Vagina (tissue), 2 donors: ENCODE measurements around the gene TBX1. TPM values are rescaled to one million over a fixed set of nuclear protein-coding genes. Genes with fewer than 3 reads are reported as not detected.

Experiments used
- DNase-seq, 2 donors: peaks; one replicate each; pipeline ENCODE4 v3.0.0-alpha.2; 2017; ENCODE audit errors: extremely low spot score in 2 of 2
- H3K27ac ChIP-seq: fragments of 200-600 bp; sonication (generic); one replicate; pipeline ENCODE4 v1.5.1; 2019
- H3K27me3 ChIP-seq: fragments of 200-600 bp; sonication (generic); one replicate; pipeline ENCODE4 v1.5.1; 2019
- H3K36me3 ChIP-seq, 2 donors: fragments of 200-600 bp; sonication (generic); one replicate each; pipeline ENCODE4 v1.5.1; 2017 to 2019
- H3K4me1 ChIP-seq: fragments of 200-600 bp; sonication (generic); one replicate; pipeline ENCODE4 v1.5.1; 2019
- H3K4me3 ChIP-seq, 2 donors: fragments of 200-600 bp; sonication (generic); 1 replicate in 1 of 2; 2 replicates in 1 of 2; pipeline ENCODE4 v1.5.1; 2016 to 2019
- H3K9me3 ChIP-seq: fragments of 200-600 bp; sonication (generic); one replicate; pipeline ENCODE4 v1.5.1; 2019
- POLR2A ChIP-seq, 2 donors: fragments of 450-650 bp; IDR thresholded peaks; one replicate each; pipeline ENCODE4 v1.6.1; 2017; ENCODE audit warnings: antibody characterized with exemption in 2 of 2, mild to moderate bottlenecking in 2 of 2, moderate library complexity in 2 of 2
- POLR2AphosphoS5 ChIP-seq, 2 donors: sonication (generic); formaldehyde crosslinking; IDR thresholded peaks; one replicate each; pipeline ENCODE4 v1.9.0; 2017; ENCODE audit warnings: antibody characterized with exemption in 2 of 2, mild to moderate bottlenecking in 2 of 2, low read depth in 1 of 2; ENCODE audit not compliant: insufficient read depth in 1 of 2
- intact Hi-C: fragments of 100-400 bp; cut with DNase I; formaldehyde crosslinking; loops from one replicate; pipeline ENCODE4 v1.15.1; 2023
- total RNA-seq: library from RNA; depleted of rRNA; stranded (reverse); fragments of >200 nt; gene quantifications from one replicate; pipeline ENCODE4 v1.2.3, GENCODE V29; 2016
- TF ChIP-seq, protein P1 (sequence below), 3 experiments: fragments of 450-650 bp in 2 of 3; fragments of 200-600 bp in 1 of 3; sonication (generic) in 1 of 3; IDR thresholded peaks; one replicate each; pipeline ENCODE4 v1.5.1; 2017 to 2019; ENCODE audit warnings: antibody characterized with exemption in 3 of 3, mild to moderate bottlenecking in 2 of 3, moderate library complexity in 2 of 3

Gene TBX1
- total RNA-seq, 1 donor from 2014 or later, result 7.1 TPM

DNA sequence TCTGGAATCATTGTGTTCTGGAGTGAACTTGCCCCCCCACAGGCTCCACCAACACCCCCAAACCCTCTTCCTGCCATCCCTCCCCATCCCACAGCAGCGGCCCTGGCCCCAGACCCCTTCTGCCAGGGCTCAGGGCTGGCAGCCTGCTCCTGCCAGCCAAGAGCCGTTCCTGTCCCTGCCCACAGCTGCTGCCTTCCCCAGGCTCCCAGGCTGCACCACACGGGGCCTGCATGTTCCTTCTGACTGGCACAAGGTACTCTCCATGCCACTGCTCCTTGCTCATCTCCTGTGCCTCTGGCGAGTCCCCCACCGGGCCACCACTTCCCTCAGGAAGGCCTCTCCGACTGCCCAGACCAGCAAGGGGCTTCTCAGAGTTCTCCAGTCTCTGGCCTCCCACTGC is 32.3 kb upstream of the TBX1 start:
- intact Hi-C loops, result no loop called here
- no peak overlapping the region for H3K4me3 ChIP-seq
- peaks cover 16% of the 10 kb centered on the region for H3K4me1 ChIP-seq
- no peak overlapping the region for H3K27ac ChIP-seq
- DNase-seq, result no peak
- H3K36me3 ChIP-seq, result no peaks in the 10 kb centered on the region
- H3K9me3 ChIP-seq, result no peaks in the 10 kb centered on the region
- H3K27me3 ChIP-seq, result no peaks in the 10 kb centered on the region
- TF ChIP-seq, protein P1, sequence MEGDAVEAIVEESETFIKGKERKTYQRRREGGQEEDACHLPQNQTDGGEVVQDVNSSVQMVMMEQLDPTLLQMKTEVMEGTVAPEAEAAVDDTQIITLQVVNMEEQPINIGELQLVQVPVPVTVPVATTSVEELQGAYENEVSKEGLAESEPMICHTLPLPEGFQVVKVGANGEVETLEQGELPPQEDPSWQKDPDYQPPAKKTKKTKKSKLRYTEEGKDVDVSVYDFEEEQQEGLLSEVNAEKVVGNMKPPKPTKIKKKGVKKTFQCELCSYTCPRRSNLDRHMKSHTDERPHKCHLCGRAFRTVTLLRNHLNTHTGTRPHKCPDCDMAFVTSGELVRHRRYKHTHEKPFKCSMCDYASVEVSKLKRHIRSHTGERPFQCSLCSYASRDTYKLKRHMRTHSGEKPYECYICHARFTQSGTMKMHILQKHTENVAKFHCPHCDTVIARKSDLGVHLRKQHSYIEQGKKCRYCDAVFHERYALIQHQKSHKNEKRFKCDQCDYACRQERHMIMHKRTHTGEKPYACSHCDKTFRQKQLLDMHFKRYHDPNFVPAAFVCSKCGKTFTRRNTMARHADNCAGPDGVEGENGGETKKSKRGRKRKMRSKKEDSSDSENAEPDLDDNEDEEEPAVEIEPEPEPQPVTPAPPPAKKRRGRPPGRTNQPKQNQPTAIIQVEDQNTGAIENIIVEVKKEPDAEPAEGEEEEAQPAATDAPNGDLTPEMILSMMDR (IDR thresholded peaks at IDR 0.05), result no peak
- TF ChIP-seq POLR2AphosphoS5 (IDR thresholded peaks at IDR 0.05; ENCODE audit: insufficient read depth in 1 of 2, low read depth in 1 of 2), result no peak

DNA sequence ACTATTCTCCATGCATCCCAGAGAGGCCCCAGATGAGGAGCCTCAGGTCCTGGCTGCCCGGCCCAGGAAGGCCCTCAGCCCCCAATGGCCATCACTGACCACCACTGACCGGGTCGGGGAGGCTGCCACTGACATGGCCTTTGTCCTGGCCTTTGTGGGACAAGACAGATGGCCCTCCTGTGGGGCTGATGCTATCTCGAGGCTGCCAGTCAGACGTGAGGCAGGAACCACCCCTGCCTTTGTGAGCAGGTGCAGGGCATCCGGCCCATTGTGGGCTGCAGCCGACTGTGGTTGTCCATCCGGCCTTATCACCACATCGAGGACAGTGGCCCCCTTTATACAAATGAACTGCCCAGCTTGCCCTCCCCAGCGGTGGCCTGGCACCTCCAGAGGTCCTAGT is 31.7 kb upstream of the TBX1 start:
- H3K36me3 ChIP-seq, result no peaks in the 10 kb centered on the region
- H3K27ac ChIP-seq, result no peak overlapping the region
- DNase-seq, result no peak
- H3K4me3 ChIP-seq, result no peak overlapping the region
- no peaks in the 10 kb centered on the region for H3K27me3 ChIP-seq
- TF ChIP-seq POLR2A (IDR thresholded peaks at IDR 0.05) (no peak), POLR2AphosphoS5 (IDR thresholded peaks at IDR 0.05; ENCODE audit: insufficient read depth in 1 of 2, low read depth in 1 of 2) (no peak)
- TF ChIP-seq, protein P1 (IDR thresholded peaks at IDR 0.05), result no peak
- H3K4me1 ChIP-seq, result peaks cover 10% of the 10 kb centered on the region
- intact Hi-C loops, result no loop called here
- no peaks in the 10 kb centered on the region for H3K9me3 ChIP-seq

DNA sequence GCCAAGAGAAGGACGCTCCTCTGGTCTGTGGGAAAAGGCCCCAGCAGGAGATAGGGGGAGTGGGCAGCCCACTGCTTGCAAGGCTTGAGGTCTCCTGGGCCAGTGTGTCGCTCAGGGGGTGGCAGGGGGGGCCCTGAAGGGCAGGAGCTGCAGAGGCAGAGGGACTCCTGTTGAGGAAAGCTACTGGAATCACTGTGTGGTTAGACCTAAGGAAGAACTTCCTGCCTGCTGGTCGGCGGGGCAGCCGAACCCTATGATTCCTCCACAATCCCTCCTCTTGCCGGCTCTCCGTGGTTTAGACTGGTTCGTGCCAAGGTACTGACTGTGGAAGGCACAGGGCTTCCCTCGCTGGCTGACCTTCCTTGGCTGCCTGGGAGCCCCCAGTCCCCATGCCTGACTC is 31.1 kb upstream of the TBX1 start:
- no peak for DNase-seq
- Histone ChIP-seq H3K9me3 (no peaks in the 10 kb centered on the region), H3K4me3 (no peak overlapping the region), H3K36me3 (no peaks in the 10 kb centered on the region), H3K27me3 (no peaks in the 10 kb centered on the region), H3K27ac (no peak overlapping the region), H3K4me1 (peaks cover 10% of the 10 kb centered on the region)
- TF ChIP-seq, protein P1 (IDR thresholded peaks at IDR 0.05), result no peak
- no peak for TF ChIP-seq POLR2A (IDR thresholded peaks at IDR 0.05)
- TF ChIP-seq POLR2AphosphoS5 (IDR thresholded peaks at IDR 0.05; ENCODE audit: insufficient read depth in 1 of 2, low read depth in 1 of 2), result no peak
- intact Hi-C loops, result no loop called here

DNA sequence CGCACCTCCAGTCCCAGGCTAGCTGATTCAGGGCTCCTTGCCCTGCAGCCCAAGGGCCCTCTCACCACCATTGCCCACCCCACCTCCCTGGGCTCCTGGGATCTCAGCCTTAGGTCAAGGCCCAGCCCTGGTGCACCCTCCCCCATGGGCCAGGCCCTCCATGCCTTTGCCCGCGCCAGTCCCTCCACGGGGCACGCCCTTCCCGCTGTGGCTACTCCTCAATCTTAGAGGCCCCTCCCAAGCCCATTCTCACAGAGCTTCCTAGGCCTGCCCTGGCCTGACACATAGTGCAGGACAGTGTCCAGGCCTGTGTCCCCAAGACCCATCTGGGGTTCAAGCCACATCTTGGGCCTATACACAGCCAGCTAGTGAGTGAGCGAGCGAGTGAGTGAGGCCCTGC is 30.4 kb upstream of the TBX1 start:
- H3K4me3 ChIP-seq, result no peak overlapping the region
- no peak for DNase-seq
- intact Hi-C loops, result loop anchor here (1.0 kb wide), 1 partner anchor 180 kb away; no protein-coding TSS in a partner anchor
- H3K27me3 ChIP-seq, result no peaks in the 10 kb centered on the region
- no peaks in the 10 kb centered on the region for H3K36me3 ChIP-seq
- TF ChIP-seq POLR2AphosphoS5 (IDR thresholded peaks at IDR 0.05; ENCODE audit: insufficient read depth in 1 of 2, low read depth in 1 of 2) (no peak), POLR2A (IDR thresholded peaks at IDR 0.05) (no peak)
- TF ChIP-seq, protein P1 (IDR thresholded peaks at IDR 0.05), result no peak
- H3K27ac ChIP-seq, result no peak overlapping the region
- H3K9me3 ChIP-seq, result no peaks in the 10 kb centered on the region
- H3K4me1 ChIP-seq, result peaks cover 10% of the 10 kb centered on the region

DNA sequence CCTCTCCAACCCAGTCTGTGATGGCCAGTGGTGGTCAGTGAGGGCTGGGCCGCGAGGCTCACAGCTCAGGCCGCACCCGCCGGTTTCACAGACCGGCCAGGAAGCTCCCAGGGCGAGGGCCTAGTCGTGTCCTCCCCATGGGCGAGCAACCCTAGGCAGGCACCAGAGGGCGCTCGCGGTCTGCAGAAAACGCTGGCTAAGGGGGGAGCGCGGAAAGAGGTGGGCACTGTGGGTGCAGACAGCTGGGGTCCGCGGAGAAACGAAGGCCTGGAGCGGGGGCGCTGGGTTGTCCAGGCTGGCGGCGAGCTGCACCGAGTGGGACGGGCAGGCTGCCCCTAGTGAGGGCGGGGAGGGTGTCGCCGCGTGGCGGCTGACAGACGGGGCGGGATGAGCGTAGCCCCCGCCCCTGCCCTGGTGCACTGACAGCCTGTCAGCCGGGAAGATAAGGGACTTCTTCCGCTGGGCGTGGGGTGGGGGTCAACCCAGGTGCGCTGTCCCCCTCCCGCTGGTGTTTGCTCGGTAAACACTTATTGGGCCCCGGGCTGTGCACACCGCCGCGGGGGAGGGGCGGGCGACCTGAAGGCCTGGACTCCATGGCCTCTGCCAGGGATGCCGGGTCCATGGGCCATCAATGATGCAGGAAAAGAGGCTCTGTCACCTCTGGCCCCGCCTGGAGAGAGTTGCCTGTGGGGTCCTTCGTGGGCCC is 29.8 kb upstream of the TBX1 start:
- intact Hi-C loops, result loop anchor here (1.0 kb wide), 1 partner anchor 179 kb away; no protein-coding TSS in a partner anchor
- peaks cover 10% of the 10 kb centered on the region for H3K4me1 ChIP-seq
- H3K9me3 ChIP-seq, result no peaks in the 10 kb centered on the region
- H3K36me3 ChIP-seq, result no peaks in the 10 kb centered on the region
- H3K27me3 ChIP-seq, result no peaks in the 10 kb centered on the region
- no peak for DNase-seq
- TF ChIP-seq POLR2A (IDR thresholded peaks at IDR 0.05) (no peak), POLR2AphosphoS5 (IDR thresholded peaks at IDR 0.05; ENCODE audit: insufficient read depth in 1 of 2, low read depth in 1 of 2) (peak in 1 of 2 donors; percentile 42)
- TF ChIP-seq, protein P1 (IDR thresholded peaks at IDR 0.05), result peak; percentile 86 to 99 (median 98)
- no peak overlapping the region for H3K27ac ChIP-seq
- H3K4me3 ChIP-seq, result peak overlapping the region; percentile 28 to 47
